Epithelial cell of prostate (primary cell): ENCODE results near the gene DLG2.
A peak's percentile ranks its signal among the peaks of the same experiment; 100 is the strongest.

Source experiments
- DNase-seq: peaks from one replicate; pipeline ENCODE4 v3.0.0-alpha.2; 2011; ENCODE audit warnings: low read depth, low spot score
- H3K27ac ChIP-seq: fragments of 450-650 bp; 2 replicates; pipeline ENCODE4 v1.5.1; 2017; ENCODE audit warnings: mild to moderate bottlenecking

The DLG2 gene

GRCh38 chr11:84560206-84560605 lies 1066.9 kb downstream of the DLG2 start:
- no peak for DNase-seq
- no peak overlapping the region for H3K27ac ChIP-seq

- H3K27ac ChIP-seq: no peak overlapping the region
- DNase-seq: peak; percentile 5
Observed at GRCh38 chr11:84558085-84558905, 1068.8 kb downstream of the DLG2 start.

GRCh38 chr11:84552791-84553190 lies 1074.4 kb downstream of the DLG2 start:
- DNase-seq: no peak
- H3K27ac ChIP-seq: no peak overlapping the region

- H3K27ac ChIP-seq: no peak overlapping the region
- no peak for DNase-seq
Observed at GRCh38 chr11:84549217-84549616, 1077.9 kb downstream of the DLG2 start.

GRCh38 chr11:84544566-84544965 lies 1082.6 kb downstream of the DLG2 start:
- no peak overlapping the region for H3K27ac ChIP-seq

GRCh38 chr11:84543367-84544159 lies 1083.6 kb downstream of the DLG2 start:
- H3K27ac ChIP-seq: no peak overlapping the region
- DNase-seq: no peak

More at GRCh38 chr11:84544566-84544965, 1082.6 kb downstream of the DLG2 start:
- no peak for DNase-seq

- DNase-seq: no peak
- no peak overlapping the region for H3K27ac ChIP-seq
Observed at GRCh38 chr11:84541731-84542340, 1085.3 kb downstream of the DLG2 start.

- DNase-seq: no peak
- H3K27ac ChIP-seq: no peak overlapping the region
Observed at GRCh38 chr11:84536456-84536855, 1090.7 kb downstream of the DLG2 start.

- no peak for DNase-seq
- no peak overlapping the region for H3K27ac ChIP-seq
Observed at GRCh38 chr11:84532364-84532763, 1094.8 kb downstream of the DLG2 start.

- no peak overlapping the region for H3K27ac ChIP-seq
- DNase-seq: no peak
Observed at GRCh38 chr11:84526250-84526649, 1100.9 kb downstream of the DLG2 start.

- DNase-seq: no peak
- no peak overlapping the region for H3K27ac ChIP-seq
Observed at GRCh38 chr11:84524422-84525051, 1102.6 kb downstream of the DLG2 start.

- DNase-seq: no peak
- H3K27ac ChIP-seq: no peak overlapping the region
Observed at GRCh38 chr11:84522331-84522730, 1104.8 kb downstream of the DLG2 start.

- no peak for DNase-seq
- H3K27ac ChIP-seq: no peak overlapping the region
Observed at GRCh38 chr11:84518631-84519183, 1108.4 kb downstream of the DLG2 start.

GRCh38 chr11:84514436-84514835 lies 1112.7 kb downstream of the DLG2 start:
- no peak for DNase-seq
- H3K27ac ChIP-seq: no peak overlapping the region

- DNase-seq: no peak
Observed at GRCh38 chr11:84503503-84503902, 1123.6 kb downstream of the DLG2 start.

GRCh38 chr11:84501750-84502149 lies 1125.4 kb downstream of the DLG2 start:
- H3K27ac ChIP-seq: no peak overlapping the region
- DNase-seq: no peak

More at GRCh38 chr11:84503503-84503902, 1123.6 kb downstream of the DLG2 start:
- H3K27ac ChIP-seq: no peak overlapping the region

GRCh38 chr11:84497981-84498411 lies 1129.1 kb downstream of the DLG2 start:
- DNase-seq: no peak
- no peak overlapping the region for H3K27ac ChIP-seq

- DNase-seq: no peak
- H3K27ac ChIP-seq: no peak overlapping the region
Observed at GRCh38 chr11:84497181-84497580, 1130.0 kb downstream of the DLG2 start.

GRCh38 chr11:84496122-84496521 lies 1131.0 kb downstream of the DLG2 start:
- DNase-seq: no peak
- H3K27ac ChIP-seq: no peak overlapping the region

GRCh38 chr11:84480131-84480530 lies 1147.0 kb downstream of the DLG2 start:
- H3K27ac ChIP-seq: no peak overlapping the region
- no peak for DNase-seq
